Stimulated activated CD8-positive, alpha-beta memory T cell treated with anti-CD3 and anti-CD28 coated beads, Interleukin-12 subunit alpha, Interleukin-12 subunit beta, amount 100 ng/mL, for 24 hours (primary cell): ENCODE measurements around the gene MAD2L1BP.
"Not testable (repeated sequence)": the region's sequence is repeated elsewhere in the genome, so short reads cannot be mapped to it uniquely, and the experiment has no call there.

ENCODE experiments used
- DNase-seq: peaks from one replicate; pipeline ENCODE4 v3.0.0-alpha.2; 2020; ENCODE audit errors: extremely low read depth

Gene MAD2L1BP

GRCh38 chr6:43635387-43636307, at the start of gene MAD2L1BP:
Gene MAD2L1BP (plus strand): TSS chr6:43635840. CDS start chr6:43635876, 36 bp downstream.
- DNase-seq: peak; percentile 75

GRCh38 chr6:43588194-43588593, 47.4 kb upstream of the MAD2L1BP start:
- DNase-seq: no peak

- not testable (repeated sequence) for DNase-seq
These were observed 46.1 kb upstream of the MAD2L1BP start for GRCh38 chr6:43589564-43589963.

- no peak for DNase-seq
These were observed 41.7 kb upstream of the MAD2L1BP start for GRCh38 chr6:43593938-43594337.

- DNase-seq: no peak
These were observed 35.0 kb upstream of the MAD2L1BP start for GRCh38 chr6:43600595-43600994.

- no peak for DNase-seq
These were observed 31.5 kb upstream of the MAD2L1BP start for GRCh38 chr6:43604174-43604573.

- no peak for DNase-seq
These were observed 29.6 kb upstream of the MAD2L1BP start for GRCh38 chr6:43606019-43606418.

GRCh38 chr6:43608310-43608763, 27.3 kb upstream of the MAD2L1BP start:
- no peak for DNase-seq

- DNase-seq: no peak
These were observed 26.8 kb upstream of the MAD2L1BP start for GRCh38 chr6:43608807-43609206.

GRCh38 chr6:43609402-43609801, 26.2 kb upstream of the MAD2L1BP start:
- DNase-seq: no peak

GRCh38 chr6:43610431-43610830, 25.2 kb upstream of the MAD2L1BP start:
- DNase-seq: no peak

- no peak for DNase-seq
These were observed 21.8 kb upstream of the MAD2L1BP start for GRCh38 chr6:43613721-43614395.

GRCh38 chr6:43614396-43614730, 21.3 kb upstream of the MAD2L1BP start:
- DNase-seq: no peak

GRCh38 chr6:43616725-43617472, 18.7 kb upstream of the MAD2L1BP start:
- DNase-seq: no peak

- DNase-seq: no peak
These were observed 14.4 kb upstream of the MAD2L1BP start for GRCh38 chr6:43621078-43621835.

- DNase-seq: no peak
These were observed 13.8 kb upstream of the MAD2L1BP start for GRCh38 chr6:43621836-43622180.

GRCh38 chr6:43622541-43622940, 13.1 kb upstream of the MAD2L1BP start:
- DNase-seq: no peak

GRCh38 chr6:43623880-43624785, 11.5 kb upstream of the MAD2L1BP start:
- DNase-seq: no peak

GRCh38 chr6:43624786-43625288, 10.8 kb upstream of the MAD2L1BP start:
- DNase-seq: no peak

- no peak for DNase-seq
These were observed 10.1 kb upstream of the MAD2L1BP start for GRCh38 chr6:43625393-43625992.
